GM15510 (cell line): ENCODE data around the gene ZBTB7B.

Source experiments
- POLR2A ChIP-seq: IDR thresholded peaks from 3 replicates; pipeline ENCODE4 v1.6.1; 2011; ENCODE audit warnings: borderline replicate concordance; ENCODE audit not compliant: insufficient read length; ENCODE audit errors: extremely low read depth

Gene ZBTB7B

DNA sequence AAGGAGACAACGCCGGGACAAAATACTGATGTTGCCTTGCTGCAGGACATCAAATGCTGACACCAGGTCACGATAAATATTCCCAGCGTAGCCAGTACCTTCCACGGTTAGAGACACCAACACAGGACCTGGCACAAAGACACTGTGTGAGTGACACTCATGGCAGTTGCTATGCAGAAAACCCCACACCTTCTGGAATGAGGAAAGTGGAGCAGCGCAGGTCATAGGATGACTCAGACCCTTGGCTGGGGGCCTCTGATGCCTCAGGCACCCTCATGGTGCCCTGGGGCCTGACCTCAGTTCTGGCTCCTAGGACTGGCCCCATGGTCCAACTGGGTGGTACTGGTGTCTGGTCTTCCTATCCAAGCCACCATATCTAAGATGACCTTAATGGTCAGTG is 24.0 kb downstream of the ZBTB7B start:
- no peak for TF ChIP-seq POLR2A

DNA sequence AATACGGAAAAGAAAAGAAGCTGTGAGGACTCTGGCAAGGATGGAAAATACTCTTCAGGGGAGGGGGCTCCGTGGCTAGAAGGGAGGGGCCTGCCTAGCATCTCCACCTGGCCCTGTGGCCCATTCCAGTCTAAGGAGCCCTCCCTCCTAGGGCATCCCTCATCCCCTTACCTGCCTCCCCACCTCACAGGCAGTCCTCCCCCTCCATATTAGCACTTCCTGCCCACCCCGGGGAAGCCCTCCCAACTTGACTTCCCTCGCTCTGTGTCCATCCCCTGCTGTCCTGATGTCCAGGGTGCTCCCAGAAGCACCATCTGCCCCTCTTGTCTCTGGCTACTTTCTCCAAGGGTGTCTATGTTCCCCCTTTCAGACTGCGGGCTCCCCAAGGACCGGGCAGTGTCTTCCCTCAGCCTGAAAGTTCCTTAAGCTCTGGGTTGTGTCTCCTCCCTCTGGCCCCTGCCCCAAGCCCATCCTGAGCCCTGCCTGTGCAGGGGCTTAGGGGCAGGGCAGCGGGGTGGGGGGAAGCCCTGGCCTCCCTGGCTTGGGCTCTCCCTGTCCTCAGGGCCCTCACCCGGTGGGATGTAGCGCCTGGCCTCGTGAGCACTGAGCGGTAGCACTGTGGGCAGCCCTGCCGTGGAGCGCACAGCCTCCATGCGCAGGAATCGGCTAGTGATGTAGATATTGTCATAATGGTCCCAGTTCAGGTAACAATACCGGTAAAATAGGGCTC is 27.1 kb downstream of the ZBTB7B start:
- TF ChIP-seq POLR2A = no peak

DNA sequence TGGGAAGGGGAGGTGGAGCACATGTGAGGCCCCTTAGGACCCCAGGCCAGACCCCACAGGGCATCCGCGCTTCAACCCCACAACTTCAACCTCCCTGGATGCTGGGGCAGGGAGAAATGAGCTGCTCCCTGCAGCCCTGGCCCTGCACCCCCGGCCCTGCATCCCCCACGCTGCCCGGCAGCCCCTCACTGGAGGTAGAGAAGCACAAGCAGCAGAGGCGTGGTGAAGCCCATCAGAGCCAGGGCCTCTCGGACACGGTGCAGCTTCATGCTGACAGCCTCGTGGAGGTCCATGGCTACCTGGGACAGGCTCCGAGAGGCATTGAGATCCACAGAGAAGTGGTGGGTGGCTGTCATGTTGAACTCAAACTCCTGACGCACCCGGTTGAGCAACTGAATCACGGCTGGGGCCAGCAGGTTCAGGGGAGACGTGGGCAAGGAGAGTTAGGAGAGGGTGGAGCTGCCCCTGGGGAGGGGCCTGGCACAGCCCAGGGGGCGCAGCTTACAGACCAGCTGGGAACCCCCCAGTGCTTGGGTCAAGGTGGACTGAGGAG is 27.7 kb downstream of the ZBTB7B start:
- TF ChIP-seq POLR2A = no peak

DNA sequence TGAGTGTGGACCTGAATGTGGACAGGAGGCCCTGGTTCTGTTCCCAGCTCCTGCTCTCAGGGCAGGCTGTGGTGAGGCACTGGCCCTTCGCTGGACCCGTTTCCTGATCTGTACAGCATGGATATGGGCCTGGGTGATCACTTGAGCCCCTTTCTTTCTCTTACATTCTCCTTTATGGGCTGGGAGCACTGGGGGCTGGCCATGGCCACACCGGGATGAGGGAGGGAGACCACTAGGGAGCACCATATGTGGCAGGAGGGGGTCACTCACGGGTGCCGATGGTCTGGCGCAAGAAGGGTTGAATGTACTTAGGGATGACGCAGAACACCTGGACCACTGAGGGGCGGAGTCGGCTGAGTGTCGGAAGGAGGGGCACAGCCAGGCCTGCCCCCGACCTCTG is 28.3 kb downstream of the ZBTB7B start:
- TF ChIP-seq POLR2A = no peak

DNA sequence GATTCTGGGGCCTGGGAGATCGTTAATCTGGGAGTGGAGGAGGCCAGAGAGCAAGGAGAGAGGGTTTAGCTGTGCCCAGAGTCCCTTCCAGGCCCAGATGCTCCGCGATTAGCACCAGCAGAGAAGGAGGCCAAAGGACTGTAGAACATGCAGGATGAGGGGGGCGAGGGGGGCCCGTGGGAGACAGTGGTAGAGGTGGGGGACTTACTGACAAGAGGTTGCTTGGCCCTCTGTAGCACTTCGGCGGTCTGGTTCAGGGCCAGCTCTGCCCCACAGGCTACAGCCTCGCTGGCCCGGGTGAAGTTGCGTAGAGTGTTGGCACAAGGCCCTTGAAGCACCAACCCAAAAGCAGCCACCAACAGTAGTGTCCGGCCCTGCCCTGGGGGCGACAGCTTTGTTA is 30.3 kb downstream of the ZBTB7B start:
- TF ChIP-seq POLR2A = no peak

DNA sequence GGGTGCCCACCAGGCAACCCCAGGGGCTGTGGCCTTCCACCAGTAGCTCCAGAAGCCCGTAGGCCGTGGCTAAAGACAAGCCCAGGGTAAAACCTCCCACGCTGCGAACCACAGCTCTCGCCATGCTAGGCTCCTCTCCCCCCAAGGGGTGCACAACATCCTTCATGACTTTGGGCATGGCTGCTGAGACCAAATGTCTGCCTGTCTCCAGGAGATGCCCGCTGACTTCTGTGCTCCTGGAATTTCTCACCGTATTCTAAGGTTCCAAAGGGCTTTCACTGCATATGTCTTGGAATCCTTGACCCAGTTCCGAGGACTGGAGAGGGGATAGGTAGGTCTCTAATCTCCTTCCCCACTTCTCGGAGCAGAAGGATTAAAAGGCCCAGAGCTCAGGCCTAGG is 30.9 kb downstream of the ZBTB7B start, which contains the start of the genes DCST1 and DCST2:
Gene DCST1, plus strand, starts transcription at position 301 of the 400 bp plus-strand sequence. CDS start 213 bp downstream, outside the sequence.
Gene DCST2, minus strand, starts transcription at position 258 of the 400 bp plus-strand sequence. Its CDS starts 80 bp downstream, at position 178.
- no peak for TF ChIP-seq POLR2A

DNA sequence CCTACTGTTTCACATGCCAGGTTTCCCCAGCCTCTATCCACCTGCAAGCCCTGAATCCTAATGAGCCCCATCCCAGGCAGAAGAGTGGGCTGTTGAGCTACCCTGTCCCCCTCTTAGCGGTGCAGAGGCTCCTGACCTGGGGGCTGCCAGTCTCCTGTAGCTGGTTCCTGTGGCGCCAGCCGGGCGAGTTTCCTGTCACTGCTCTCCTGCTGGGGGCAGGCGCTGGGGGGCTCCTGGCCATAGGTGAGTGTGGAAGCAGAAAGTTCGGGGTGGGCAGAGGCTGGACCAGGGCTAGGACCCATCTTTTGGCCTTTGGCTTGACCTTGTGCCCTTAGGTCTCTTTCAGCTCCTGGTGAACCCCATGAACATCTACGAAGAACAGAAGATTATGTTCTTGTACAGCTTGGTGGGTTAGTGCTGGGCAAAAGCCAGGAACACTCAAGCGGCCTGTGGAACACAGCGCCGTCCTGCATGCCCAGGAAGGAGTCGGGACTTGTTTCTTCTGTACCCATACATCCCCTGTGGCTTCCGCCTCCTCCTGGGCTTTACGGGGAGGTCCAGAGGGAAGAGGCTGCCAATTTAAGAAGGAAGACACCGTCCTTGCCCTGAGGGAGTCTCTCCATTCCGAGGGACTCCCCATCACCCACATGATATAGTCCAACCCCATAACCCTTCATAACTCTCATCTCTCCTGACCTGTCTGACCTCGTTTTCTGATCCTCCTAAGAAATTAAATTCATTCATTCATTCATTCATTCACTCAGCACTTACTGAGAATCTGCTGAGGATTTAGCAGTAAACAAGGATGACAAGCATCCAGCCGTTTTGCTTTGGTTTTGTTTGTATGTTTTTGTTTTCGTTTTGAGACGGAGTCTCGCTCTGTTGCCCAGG is 32.0 kb downstream of the ZBTB7B start:
- TF ChIP-seq POLR2A = no peak

DNA sequence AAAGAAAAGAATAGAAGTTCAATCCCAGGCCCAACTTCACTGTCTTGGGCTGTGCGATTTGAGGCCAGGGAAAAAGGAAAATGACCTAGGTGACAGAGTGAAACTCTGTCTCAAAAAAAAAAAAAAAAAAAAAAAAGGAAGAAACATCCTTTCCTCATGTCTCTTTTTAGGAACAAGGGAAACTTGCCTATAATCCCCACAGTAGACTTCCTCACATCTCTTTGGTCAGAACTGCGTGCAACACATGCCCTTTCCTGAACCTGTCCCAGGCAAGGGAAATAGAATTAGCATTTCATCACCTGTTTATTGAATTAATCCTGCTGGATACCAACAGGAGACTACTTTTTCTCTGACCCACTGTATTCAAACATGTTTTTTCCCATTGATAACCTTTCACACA is 33.3 kb downstream of the ZBTB7B start:
- no peak for TF ChIP-seq POLR2A

DNA sequence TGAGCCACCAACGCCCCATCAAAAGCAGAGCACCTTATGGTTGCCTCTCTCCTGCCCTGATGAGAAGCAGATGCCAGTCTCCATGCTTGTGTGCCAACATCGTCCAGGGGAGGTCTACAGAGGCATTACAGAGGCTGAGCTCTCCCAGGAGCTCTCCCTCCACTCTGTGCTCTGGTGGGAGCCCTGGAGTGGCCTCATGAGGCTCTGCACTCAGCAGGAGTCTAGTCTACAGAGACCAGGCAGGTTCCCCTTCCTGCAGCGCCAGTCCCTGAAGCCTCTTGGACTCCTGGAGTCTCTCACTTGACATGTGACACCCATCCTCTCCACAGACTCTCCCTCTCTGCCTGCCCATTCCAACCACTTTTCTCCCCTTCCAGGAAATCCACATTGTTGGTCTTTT is 34.4 kb downstream of the ZBTB7B start:
- no peak for TF ChIP-seq POLR2A

DNA sequence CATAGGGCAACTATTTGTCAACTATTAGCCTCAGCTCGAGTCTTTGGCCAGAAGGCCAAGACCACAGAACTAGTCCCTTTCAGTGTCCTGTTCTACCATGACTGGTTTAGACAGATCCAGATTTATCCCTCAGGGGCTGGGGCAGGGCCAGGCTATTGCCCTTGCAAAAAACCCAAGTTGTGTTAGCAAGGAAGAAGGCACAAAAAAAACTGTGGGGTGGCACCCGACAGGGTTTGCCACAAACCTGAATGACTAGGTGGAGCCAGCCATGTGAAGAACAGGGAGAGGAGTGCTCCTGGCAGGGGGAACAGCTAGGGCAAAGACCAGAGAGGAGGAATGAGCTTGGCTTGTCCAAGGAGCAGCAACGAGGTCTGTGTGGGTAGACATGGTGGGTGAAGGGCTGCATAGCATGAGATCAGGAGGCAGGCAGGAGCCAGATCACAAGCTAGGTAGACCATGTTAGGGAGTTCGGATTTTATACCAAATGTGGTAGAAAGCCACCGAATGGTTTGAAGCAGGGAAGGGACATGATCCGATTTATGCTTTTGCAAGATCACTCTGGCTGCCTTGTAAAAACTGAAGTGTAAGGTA is 35.3 kb downstream of the ZBTB7B start:
- no peak for TF ChIP-seq POLR2A

DNA sequence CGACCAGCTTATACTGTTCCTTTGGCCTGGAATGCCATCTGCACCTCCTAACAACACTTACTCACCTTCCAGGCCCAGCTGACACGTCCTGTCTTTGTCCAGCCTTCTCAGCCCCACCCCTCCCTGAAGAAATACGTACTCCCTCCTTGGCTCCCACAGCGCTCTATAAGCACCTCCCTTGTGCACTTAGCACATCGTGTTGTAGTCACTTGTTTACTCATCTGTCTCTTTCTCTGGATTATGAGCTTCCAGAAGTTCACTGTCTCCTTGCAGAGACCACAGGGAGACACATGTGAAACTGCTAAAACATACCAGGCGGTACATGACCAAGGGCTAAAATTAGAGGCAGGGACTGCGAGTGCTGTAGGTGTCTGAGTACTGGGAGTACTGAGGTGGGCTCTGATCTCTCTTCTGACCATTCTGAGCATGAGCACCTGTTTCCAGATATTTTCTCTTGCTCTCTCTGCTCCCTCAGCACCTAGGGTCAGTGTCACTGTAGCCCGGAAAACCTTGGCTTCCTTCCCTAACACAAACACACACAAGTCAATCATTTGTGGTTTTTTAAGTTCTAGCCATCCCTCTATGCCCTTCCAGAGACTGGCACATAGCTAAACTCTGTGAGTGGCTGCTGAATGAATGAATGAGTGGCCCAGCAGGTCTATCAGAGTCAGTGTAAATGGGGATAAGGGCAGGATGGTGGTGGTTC is 36.2 kb downstream of the ZBTB7B start:
- TF ChIP-seq POLR2A = no peak

DNA sequence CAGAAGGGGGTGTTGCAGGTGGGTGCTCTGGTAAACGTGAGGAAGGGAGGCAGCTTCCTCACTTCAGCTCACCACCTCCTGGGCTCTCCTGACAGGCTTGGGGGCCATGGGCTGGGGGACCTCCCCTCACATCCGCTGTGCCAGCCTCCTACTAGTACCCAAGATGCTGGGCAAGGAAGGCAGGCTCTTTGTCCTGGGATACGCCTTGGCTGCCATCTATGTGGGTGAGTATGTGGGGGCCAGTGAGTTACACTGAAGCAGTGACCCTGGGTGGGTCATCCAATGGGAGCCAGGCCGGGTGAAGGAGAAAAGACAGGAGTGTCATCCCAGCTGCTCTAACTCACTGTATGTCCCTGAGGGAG is 36.7 kb downstream of the ZBTB7B start:
- no peak for TF ChIP-seq POLR2A

DNA sequence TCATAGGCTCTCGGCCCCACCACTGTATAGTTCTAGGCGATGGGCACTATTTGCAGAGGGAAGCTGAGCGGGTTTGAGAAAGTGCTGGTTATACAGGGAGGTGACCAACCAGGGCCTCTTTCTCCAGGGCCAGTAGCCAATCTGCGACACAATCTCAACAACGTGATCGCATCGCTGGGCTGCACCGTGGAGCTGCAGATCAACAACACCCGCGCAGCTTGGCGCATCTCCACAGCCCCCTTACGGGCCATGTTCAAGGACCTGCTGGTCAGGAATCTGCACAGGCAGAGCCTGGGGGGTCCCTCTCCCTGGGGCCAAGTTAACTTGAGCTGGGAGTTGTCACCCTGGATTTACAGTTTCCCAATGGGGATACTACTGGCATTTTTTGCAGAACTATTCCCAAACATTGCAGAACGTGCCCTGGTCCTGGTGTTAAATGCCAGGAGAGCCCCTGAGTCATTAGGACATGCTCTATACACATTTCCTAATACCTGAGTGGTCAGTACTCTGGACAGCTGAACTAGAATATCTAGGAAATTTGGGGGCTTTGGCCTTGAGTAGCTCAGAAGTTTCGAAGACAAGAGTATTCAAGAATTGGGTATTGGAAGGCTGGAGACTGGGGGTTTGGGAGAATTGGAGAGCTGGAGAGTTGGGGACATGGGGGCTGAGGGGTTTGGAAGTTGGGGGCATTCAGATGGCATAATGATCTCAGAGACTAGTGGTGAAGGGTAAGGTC is 37.9 kb downstream of the ZBTB7B start:
- TF ChIP-seq POLR2A = no peak

DNA sequence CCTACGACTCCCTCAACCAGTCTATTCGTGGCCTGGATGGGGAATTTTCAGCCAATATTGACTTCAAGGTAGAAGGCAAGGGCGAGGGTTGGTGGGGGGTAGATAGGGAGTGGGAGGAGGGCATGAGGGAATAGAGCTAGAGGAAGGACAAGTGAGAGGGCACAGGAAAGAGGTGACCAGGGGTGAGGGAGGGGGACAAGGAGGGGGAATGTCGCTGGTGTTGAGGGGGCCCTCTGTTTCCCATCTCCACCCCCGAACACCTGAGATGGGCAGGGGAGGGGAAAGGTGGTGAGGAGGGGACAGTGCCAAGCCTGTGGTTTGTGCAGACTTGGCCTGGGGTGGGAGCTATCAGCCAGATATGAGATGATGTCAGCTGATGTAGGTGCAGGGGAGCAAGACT is 40.2 kb downstream of the ZBTB7B start:
- TF ChIP-seq POLR2A = no peak
